HepG2 (cell line): ENCODE results near the gene ZNF84. TPM values are rescaled to one million over a fixed set of nuclear protein-coding genes. Genes with fewer than 3 reads are reported as not detected.
A peak's percentile ranks its signal among the peaks of the same experiment; 100 is the strongest.

ENCODE experiments used
- ARHGAP35 ChIP-seq: sonication (generic); formaldehyde crosslinking; IDR thresholded peaks from 2 replicates; pipeline ENCODE4 v1.9.0; 2022; ENCODE audit warnings: mild to moderate bottlenecking, inconsistent platforms, moderate library complexity, missing genetic modification reagents, borderline replicate concordance
- EHMT2 ChIP-seq: fragments of 200-600 bp; sonication (generic); IDR thresholded peaks from 2 replicates; pipeline ENCODE4 v1.7.0; 2017; ENCODE audit warnings: antibody characterized with exemption, low read depth, low read length, borderline replicate concordance
- EP300 ChIP-seq, 3 experiments: sonication (generic) in 1 of 3; formaldehyde crosslinking in 1 of 3; IDR thresholded peaks; 2 replicates each; pipeline versions ENCODE4 v1.5.1 to v1.6.1; 2011 to 2020; ENCODE audit warnings: low read depth in 2 of 3, low read length in 2 of 3, borderline replicate concordance in 1 of 3, improper control_type of control experiment in 1 of 3, mild to moderate bottlenecking in 1 of 3, missing genetic modification reagents in 1 of 3, moderate library complexity in 1 of 3
- FOXA3 ChIP-seq: IDR thresholded peaks from 2 replicates; pipeline ENCODE4 v1.6.1; 2016; ENCODE audit warnings: missing genetic modification reagents, missing compliant biosample characterization
- GTF2F1 ChIP-seq: fragments of 150-350 bp; IDR thresholded peaks from 2 replicates; pipeline ENCODE4 v1.6.1; 2014; ENCODE audit warnings: low read length
- GZF1 ChIP-seq: sonication (generic); formaldehyde crosslinking; IDR thresholded peaks from 2 replicates; pipeline ENCODE4 v1.5.1; 2020; ENCODE audit warnings: mild to moderate bottlenecking, missing genetic modification reagents
- HDAC2 ChIP-seq: sonication (generic); formaldehyde crosslinking; IDR thresholded peaks from 2 replicates; pipeline ENCODE4 v1.4.0; 2020; ENCODE audit warnings: missing genetic modification reagents
- ISX ChIP-seq: sonication (generic); formaldehyde crosslinking; conservative IDR thresholded peaks from 2 replicates; pipeline ENCODE4 v1.5.0; 2020; ENCODE audit warnings: missing genetic modification reagents
- KAT2B ChIP-seq: fragments of 150-350 bp; IDR thresholded peaks from 2 replicates; pipeline ENCODE4 v1.6.1; 2014; ENCODE audit warnings: low read depth, low read length, borderline replicate concordance
- KAT7 ChIP-seq: IDR thresholded peaks from 2 replicates; pipeline ENCODE4 v1.6.1; 2018; ENCODE audit warnings: borderline replicate concordance, missing compliant biosample characterization
- KDM5A ChIP-seq: fragments of 200-600 bp; sonication (generic); IDR thresholded peaks from 2 replicates; pipeline ENCODE4 v1.7.0; 2018; ENCODE audit warnings: antibody characterized with exemption, mild to moderate bottlenecking, low read length, borderline replicate concordance
- PAX8 ChIP-seq: sonication (generic); formaldehyde crosslinking; IDR thresholded peaks from 2 replicates; pipeline ENCODE4 v1.8.0; 2022; ENCODE audit warnings: mild to moderate bottlenecking, missing genetic modification reagents, borderline replicate concordance
- PHF5A ChIP-seq: IDR thresholded peaks from one replicate; pipeline ENCODE4 v1.6.1; 2018; ENCODE audit warnings: low read depth, missing genetic modification reagents; ENCODE audit not compliant: unreplicated experiment
- RFX5 ChIP-seq: IDR thresholded peaks from 2 replicates; pipeline ENCODE4 v1.6.1; 2011; ENCODE audit warnings: low read depth, low read length, improper control_type of control experiment
- SRF ChIP-seq: IDR thresholded peaks from 2 replicates; pipeline ENCODE4 v1.6.1; 2011; ENCODE audit warnings: mild to moderate bottlenecking, low read depth, low read length, moderate library complexity
- THYN1 ChIP-seq: sonication (generic); formaldehyde crosslinking; IDR thresholded peaks from 2 replicates; pipeline ENCODE4 v1.8.1; 2023; ENCODE audit warnings: low read depth, mild to moderate bottlenecking, moderate library complexity, missing genetic modification reagents, borderline replicate concordance
- U2AF2 ChIP-seq: fragments of 200-400 bp; formaldehyde crosslinking; IDR thresholded peaks from 2 replicates; pipeline ENCODE4 v1.6.1; 2017; ENCODE audit warnings: low read depth, mild to moderate bottlenecking, low read length
- ZFY ChIP-seq: sonication (generic); formaldehyde crosslinking; IDR thresholded peaks from 2 replicates; pipeline ENCODE4 v1.4.0; 2020; ENCODE audit warnings: missing genetic modification reagents
- ZNF468 ChIP-seq: sonication (generic); formaldehyde crosslinking; IDR thresholded peaks from 2 replicates; pipeline ENCODE4 v1.8.0; 2022; ENCODE audit warnings: mild to moderate bottlenecking, moderate library complexity, missing genetic modification reagents
- ZNF550 ChIP-seq: sonication (generic); formaldehyde crosslinking; IDR thresholded peaks from 2 replicates; pipeline ENCODE4 v1.4.0; 2020; ENCODE audit warnings: mild to moderate bottlenecking, missing genetic modification reagents, borderline replicate concordance
- ZNF777 ChIP-seq: sonication (generic); formaldehyde crosslinking; IDR thresholded peaks from 2 replicates; pipeline ENCODE4 v1.4.0; 2020; ENCODE audit warnings: missing genetic modification reagents
- polyA plus RNA-seq, 8 experiments: library from polyadenylated mRNA; depleted of rRNA in 3 of 8; stranded (reverse) in 7 of 8; unstranded in 1 of 8; fragments of >200 nt; fragmentation: Illumina TruSeq in 4 of 8; extraction: Trizol in 4 of 8; gene quantifications; 2 replicates each; pipeline versions ENCODE4 v1.2.1 to v1.2.3, GENCODE V29; 2011 to 2016; ENCODE audit warnings: low read depth in 4 of 8, missing spikeins in 1 of 8, mixed read lengths in 1 of 8; ENCODE audit not compliant: insufficient read depth in 1 of 8
- total RNA-seq, 5 experiments: library from RNA; depleted of rRNA; stranded (reverse); fragments of >200 nt; fragmentation: Illumina TruSeq; extraction: Trizol; gene quantifications; 2 replicates each; pipeline ENCODE4 v1.2.3, GENCODE V29; 2016; ENCODE audit warnings: low read depth in 1 of 5
- TF ChIP-seq, protein P1 (sequence below): sonication (generic); formaldehyde crosslinking; IDR thresholded peaks from 2 replicates; pipeline ENCODE4 v1.4.0; 2020; ENCODE audit warnings: mild to moderate bottlenecking, low read depth, missing genetic modification reagents
- TF ChIP-seq, protein P2 (sequence below): sonication (generic); formaldehyde crosslinking; IDR thresholded peaks from 2 replicates; pipeline ENCODE4 v1.4.0; 2020; ENCODE audit warnings: missing genetic modification reagents, low read depth, mild to moderate bottlenecking, borderline replicate concordance
- TF ChIP-seq, protein P3 (sequence below): sonication (generic); formaldehyde crosslinking; IDR thresholded peaks from 2 replicates; pipeline ENCODE4 v1.8.0; 2022; ENCODE audit warnings: mild to moderate bottlenecking, missing genetic modification reagents, moderate library complexity
- TF ChIP-seq, protein P4 (sequence below): sonication (generic); formaldehyde crosslinking; IDR thresholded peaks from 2 replicates; pipeline ENCODE4 v1.8.0; 2022; ENCODE audit warnings: mild to moderate bottlenecking, missing genetic modification reagents, borderline replicate concordance
- TF ChIP-seq, protein P5 (sequence below): sonication (generic); formaldehyde crosslinking; IDR thresholded peaks from 2 replicates; pipeline ENCODE4 v1.4.0; 2020; ENCODE audit warnings: missing genetic modification reagents

ZNF84 gene
- total and polyA plus RNA-seq, 2 of the 13 experiments (the other 11 are each of a cell fraction or from before 2014, with no cell fraction given): 15.5 to 21.8 TPM

DNA sequence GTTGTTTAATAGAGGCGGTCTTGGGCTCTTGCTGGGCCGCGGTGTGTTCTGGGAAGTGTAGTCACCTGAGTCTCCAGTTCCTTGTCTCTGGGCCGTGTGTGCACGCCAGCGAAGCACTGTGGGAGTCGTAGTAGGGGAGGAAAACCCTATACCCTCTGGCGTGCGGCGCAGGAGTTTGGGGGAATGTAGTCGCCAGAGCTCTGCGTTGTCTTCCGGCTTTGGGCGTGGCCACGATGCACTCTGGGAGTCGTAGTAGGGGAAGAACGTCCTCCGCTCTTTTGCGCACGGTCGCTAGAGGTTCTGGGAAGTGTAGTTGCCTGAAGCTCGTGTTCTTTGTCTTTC is 42.7 kb downstream of the ZNF84 start (continued):
- TF ChIP-seq, protein P1, sequence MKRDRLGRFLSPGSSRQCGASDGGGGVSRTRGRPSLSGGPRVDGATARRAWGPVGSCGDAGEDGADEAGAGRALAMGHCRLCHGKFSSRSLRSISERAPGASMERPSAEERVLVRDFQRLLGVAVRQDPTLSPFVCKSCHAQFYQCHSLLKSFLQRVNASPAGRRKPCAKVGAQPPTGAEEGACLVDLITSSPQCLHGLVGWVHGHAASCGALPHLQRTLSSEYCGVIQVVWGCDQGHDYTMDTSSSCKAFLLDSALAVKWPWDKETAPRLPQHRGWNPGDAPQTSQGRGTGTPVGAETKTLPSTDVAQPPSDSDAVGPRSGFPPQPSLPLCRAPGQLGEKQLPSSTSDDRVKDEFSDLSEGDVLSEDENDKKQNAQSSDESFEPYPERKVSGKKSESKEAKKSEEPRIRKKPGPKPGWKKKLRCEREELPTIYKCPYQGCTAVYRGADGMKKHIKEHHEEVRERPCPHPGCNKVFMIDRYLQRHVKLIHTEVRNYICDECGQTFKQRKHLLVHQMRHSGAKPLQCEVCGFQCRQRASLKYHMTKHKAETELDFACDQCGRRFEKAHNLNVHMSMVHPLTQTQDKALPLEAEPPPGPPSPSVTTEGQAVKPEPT (CRISPR knock-in tag): no peak
- TF ChIP-seq U2AF2 (no peak), GTF2F1 (0 out of 2 replicates have a peak, but pooled peaks have one; percentile 56), GZF1 (CRISPR knock-in tag) (no peak), ZNF468 (no peak), PAX8 (CRISPR knock-in tag) (no peak), PHF5A (CRISPR knock-in tag) (no peak), ISX (CRISPR knock-in tag) (no peak), EHMT2 (no peak), ZNF777 (CRISPR knock-in tag) (no peak), HDAC2 (CRISPR knock-in tag) (no peak), KDM5A (no peak), ZNF550 (CRISPR knock-in tag) (no peak), ZFY (CRISPR knock-in tag) (peak; percentile 64), KAT7 (CRISPR knock-in tag) (no peak), FOXA3 (peak; percentile 41; the same call in 1 of the 2 replicates), RFX5 (no peak), SRF (peak; percentile 68), EP300 (IDR thresholded peaks at IDR 0.05; ENCODE audit: low read depth in 2 of 2, low read length in 2 of 2) (no peak), EP300 (CRISPR knock-in tag; IDR thresholded peaks at IDR 0.05; ENCODE audit: borderline replicate concordance) (no peak), ARHGAP35 (CRISPR knock-in tag) (no peak), THYN1 (CRISPR knock-in tag) (no peak), KAT2B (no peak)
- TF ChIP-seq, protein P2, sequence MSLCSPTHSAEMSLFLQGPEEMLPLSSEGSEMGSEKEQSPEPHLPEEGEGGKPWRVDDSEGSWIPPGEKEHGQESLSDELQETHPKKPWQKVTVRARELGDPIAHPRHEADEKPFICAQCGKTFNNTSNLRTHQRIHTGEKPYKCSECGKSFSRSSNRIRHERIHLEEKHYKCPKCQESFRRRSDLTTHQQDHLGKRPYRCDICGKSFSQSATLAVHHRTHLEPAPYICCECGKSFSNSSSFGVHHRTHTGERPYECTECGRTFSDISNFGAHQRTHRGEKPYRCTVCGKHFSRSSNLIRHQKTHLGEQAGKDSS: no peak
- TF ChIP-seq, protein P3, sequence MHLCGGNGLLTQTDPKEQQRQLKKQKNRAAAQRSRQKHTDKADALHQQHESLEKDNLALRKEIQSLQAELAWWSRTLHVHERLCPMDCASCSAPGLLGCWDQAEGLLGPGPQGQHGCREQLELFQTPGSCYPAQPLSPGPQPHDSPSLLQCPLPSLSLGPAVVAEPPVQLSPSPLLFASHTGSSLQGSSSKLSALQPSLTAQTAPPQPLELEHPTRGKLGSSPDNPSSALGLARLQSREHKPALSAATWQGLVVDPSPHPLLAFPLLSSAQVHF (CRISPR knock-in tag): no peak
- TF ChIP-seq, protein P4, sequence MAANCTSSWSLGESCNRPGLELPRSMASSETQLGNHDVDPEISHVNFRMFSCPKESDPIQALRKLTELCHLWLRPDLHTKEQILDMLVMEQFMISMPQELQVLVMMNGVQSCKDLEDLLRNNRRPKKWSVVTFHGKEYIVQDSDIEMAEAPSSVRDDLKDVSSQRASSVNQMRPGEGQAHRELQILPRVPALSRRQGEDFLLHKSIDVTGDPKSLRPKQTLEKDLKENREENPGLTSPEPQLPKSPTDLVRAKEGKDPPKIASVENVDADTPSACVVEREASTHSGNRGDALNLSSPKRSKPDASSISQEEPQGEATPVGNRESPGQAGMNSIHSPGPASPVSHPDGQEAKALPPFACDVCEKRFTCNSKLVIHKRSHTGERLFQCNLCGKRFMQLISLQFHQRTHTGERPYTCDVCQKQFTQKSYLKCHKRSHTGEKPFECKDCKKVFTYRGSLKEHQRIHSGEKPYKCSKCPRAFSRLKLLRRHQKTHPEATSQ (CRISPR knock-in tag): no peak
- TF ChIP-seq, protein P5, sequence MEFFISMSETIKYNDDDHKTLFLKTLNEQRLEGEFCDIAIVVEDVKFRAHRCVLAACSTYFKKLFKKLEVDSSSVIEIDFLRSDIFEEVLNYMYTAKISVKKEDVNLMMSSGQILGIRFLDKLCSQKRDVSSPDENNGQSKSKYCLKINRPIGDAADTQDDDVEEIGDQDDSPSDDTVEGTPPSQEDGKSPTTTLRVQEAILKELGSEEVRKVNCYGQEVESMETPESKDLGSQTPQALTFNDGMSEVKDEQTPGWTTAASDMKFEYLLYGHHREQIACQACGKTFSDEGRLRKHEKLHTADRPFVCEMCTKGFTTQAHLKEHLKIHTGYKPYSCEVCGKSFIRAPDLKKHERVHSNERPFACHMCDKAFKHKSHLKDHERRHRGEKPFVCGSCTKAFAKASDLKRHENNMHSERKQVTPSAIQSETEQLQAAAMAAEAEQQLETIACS (CRISPR knock-in tag): peak; percentile 38; the same call in 1 of the 2 replicates
